ENCODE results near the gene PELI3.
"Not testable (repeated sequence)": the region's sequence is repeated elsewhere in the genome, so short reads cannot be mapped to it uniquely, and the experiment has no call there.

PELI3 gene

DNA sequence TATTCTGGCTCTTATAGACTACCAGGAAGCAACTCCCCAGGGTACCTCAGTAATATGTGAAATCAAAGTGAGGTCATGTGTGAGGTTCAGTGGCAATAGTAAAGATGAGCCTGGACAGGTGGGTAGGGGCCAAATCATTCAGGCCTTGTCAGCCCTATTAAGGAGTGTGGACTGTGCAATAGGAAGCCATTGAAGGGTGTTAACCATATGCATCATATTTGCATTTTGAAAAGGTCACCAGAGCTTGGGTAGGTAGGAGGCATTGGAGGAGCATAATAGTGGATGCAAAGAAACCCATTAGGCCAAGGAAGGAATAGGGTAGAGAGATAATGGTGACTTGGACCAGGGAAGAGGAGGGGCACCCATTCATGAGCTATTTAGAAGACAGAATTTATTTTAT lies 19.7 kb upstream of the PELI3 start:
- no peak for DNase-seq

DNA sequence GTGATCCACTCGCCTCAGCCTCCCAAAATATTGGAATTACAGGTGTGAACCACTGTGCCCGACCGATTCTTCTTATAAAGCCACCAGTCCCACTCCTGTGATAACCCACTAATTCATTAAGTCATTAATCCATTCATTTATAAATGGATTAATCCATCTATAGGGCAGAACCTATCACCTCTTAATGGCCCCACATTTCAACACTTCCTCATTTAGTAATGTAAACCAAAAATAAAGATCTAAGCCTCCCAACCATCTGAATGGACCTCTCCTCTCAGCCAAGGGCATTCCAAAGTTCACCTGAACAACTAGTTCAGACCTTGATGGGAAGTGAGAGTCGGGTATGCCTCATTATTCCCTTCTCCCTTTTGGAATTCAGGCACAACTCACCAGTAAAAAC lies 18.2 kb upstream of the PELI3 start:
- no peak for DNase-seq

GRCh38 chr11:66450560-66450959 lies 16.1 kb upstream of the PELI3 start:
- no peak for DNase-seq

- DNase-seq = no peak
Observed at GRCh38 chr11:66451663-66452062, 15.0 kb upstream of the PELI3 start.

DNA sequence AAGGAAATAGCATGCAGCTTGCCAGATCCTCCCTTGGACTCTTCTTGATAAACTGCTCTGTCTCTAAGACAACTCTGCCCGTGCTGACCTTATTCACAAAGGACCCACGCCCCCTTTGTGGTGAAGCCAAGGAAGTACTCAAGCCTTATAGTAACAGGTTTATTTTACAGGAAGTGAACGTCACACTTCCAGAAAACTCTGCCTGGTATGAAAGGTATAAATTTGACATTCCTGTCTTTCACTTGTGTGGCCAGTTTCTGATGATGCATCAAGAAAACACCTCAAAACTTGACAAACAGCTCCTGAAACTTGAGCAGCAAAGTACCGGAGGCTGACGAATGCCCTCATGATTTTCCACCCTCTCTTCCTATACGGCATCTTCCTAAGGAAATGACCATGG lies 12.5 kb upstream of the PELI3 start:
- no peak for DNase-seq

DNA sequence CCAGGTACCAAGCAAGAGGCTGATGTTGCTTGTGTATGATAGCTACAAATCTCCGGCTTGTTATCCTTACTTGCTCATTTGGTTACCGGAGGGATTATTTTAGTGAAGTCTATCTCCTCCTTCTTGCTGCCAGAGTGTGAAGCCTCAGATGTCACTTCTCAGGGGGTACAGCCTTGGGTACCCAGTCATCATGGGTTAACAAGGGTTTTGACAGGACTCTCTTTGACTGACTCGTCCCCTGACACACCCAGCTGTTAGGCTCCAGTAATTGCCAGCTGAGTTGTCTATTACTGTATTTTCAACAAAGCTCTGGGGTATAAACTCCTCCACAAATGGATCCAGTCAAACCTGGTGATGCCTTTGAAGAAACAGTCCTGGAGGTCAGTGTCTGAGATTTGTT lies 11.9 kb upstream of the PELI3 start:
- DNase-seq = no peak

GRCh38 chr11:66457826-66458225 lies 8.9 kb upstream of the PELI3 start:
- no peak for DNase-seq

- DNase-seq = no peak
Observed at GRCh38 chr11:66459138-66459778, 7.4 kb upstream of the PELI3 start.

DNA sequence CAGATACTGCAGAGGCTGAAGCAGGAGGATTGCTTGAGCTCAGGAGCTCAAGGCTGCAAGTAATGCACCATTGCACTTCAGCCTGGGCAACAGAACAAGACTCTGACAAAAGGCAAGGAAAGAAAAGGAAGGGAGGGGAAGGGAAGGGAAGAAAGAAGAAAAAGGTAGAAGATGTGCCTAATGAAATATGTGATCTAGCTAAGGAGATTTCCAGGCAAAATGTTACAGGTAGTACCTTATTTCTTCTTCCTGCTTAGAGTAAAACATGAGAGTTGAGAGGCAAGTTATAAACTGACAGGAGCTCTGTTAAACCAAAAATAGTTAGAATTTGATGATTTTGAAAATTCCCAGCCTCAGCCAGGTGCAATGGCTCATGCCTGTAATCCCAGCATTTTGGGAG lies 4.7 kb upstream of the PELI3 start:
- no peak for DNase-seq

DNA sequence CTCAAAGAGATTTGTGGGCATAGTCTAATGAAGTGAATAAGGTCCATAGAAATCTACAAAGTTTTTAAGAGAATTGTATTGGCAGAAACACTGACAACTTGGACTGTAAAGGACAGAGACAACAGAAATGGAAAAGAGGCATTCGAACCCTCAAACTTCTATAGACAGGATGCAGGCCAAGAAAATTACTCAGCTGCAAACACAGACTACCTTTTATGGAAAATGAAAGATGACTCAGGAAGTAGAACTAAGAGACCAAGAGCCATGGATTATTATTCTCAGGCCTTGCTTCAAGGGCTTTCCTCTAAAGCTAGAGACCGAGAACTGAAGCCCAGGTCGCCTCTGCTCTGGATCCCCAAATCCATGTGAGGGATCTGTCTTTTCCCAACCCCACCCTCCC lies 3.8 kb upstream of the PELI3 start:
- DNase-seq = no peak

DNA sequence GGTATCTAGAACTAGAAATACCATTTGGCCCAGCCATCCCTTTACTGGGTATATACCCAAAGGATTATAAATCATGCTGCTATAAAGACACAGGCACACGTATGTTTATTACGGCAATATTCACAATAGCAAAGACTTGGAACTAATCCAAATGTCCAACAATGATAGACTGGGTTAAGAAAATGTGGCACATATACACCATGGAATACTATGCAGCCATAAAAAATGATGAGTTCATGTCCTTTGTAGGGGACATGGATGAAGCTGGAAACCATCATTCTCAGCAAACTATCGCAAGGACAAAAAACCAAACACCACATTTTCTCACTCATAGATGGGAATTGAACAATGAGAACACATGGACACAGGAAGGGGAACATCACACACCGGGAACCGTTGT lies 2.6 kb upstream of the PELI3 start:
- not testable (repeated sequence) for DNase-seq

GRCh38 chr11:66464916-66465315 lies 1.8 kb upstream of the PELI3 start:
- DNase-seq = no peak

DNA sequence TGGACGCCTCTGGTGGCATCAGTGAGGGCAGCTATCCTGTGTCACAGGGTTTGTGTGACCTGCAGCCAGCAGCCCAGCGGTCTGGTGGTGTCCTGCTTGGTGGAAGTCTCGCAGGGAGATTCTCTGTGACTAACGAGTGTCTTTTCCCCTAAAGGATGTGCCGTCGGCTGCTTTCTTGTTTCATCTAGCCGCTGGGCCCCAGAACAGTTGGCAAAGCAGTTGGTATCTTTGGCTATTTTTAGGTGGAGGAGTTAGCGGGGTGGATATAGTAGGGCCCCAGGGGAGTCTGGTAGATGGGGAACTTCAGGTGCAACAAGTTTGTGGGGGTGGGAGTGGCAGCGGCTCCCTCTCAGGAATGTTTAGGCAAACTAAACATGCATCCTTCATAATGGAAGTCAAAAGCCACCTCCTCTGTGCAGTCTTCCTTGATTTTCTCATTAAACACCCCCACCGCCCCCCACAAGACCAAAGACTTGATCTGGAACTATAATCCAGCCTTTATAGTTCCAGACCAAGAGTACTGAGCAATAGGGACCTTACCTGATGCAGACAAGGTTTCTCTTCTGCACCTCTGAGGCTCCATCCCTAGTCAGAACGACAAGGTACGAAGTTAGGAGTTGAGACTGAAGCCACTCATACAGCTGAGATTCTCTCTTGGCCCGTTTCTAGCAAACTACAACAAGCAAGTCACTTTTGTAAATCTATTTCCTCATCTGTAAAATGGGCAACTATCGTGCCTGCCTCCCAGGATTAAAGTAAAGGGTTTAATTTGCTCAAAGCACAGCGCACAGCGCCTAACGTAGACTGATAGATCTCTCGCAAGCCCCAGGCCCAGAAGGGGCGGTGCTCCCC lies 1.1 kb upstream of the PELI3 start:
- no peak for DNase-seq

- DNase-seq = peak; percentile 41 to 48
Observed at GRCh38 chr11:66467034-66467659, 442 bp downstream of the PELI3 start.

GRCh38 chr11:66467756-66468155 lies 1.1 kb downstream of the PELI3 start:
- no peak for DNase-seq

DNA sequence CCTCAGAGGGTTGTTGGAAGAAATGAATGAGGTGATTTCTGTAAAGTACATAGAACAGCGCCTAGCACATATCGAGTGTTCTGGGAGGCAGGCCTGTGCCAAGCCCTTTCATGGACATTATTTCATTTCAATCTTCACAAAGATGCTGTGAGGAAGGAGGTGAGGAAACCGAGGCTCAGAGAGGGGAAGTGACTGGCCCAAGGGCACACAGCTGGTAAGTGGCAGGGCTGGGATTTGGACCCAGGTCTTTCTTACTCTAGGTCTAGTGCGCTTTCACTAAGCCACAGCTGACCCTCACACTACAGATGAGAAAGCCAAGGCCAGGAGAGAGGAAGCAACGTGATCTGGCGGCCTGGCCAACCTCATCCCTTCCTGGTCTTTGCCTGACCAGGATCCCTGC lies 2.0 kb downstream of the PELI3 start:
- DNase-seq = no peak

DNA sequence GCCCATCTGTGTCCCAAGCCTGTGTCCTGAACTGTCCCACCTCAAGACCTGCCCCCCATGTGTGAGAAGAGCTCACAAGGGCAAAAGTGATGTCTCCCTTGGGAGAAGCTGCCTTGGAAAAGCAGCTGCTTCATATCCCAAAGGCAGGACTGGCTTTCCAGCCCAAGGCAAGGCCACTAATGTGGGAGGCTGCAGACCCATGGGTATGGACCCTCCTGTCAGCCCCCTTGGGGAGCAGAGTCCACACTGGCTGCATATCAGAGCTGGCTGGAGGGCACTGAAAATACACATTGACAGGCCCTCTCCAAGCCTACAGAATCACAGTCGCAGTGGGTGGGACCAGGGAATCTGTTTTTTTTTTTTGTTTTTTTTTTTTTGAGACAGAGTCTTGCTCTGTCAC lies 2.7 kb downstream of the PELI3 start:
- DNase-seq = no peak

DNA sequence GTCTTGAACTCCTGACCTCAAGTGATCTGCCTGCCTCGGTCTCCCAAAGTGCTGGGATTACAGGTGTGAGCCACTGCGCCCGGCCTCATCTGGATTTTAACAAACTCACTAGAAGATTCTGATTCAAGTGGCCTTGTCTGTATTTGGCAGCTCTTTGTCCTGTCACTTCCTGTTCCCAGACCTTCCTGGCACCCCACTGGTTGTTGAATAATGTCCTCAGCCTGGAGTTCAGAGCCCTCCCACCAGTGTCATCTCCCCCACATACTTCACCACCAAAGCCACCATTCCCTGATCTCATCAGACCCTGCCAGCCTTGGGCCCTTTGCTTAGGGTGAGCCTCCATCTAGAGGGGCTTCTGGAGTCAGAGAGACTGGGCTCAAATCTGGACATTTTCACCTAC lies 3.3 kb downstream of the PELI3 start:
- DNase-seq = no peak

GRCh38 chr11:66471142-66471541 lies 4.4 kb downstream of the PELI3 start:
- no peak for DNase-seq

GRCh38 chr11:66472054-66472453 lies 5.3 kb downstream of the PELI3 start:
- DNase-seq = no peak

- DNase-seq = no peak
Observed at GRCh38 chr11:66473167-66473566, 6.5 kb downstream of the PELI3 start.

DNA sequence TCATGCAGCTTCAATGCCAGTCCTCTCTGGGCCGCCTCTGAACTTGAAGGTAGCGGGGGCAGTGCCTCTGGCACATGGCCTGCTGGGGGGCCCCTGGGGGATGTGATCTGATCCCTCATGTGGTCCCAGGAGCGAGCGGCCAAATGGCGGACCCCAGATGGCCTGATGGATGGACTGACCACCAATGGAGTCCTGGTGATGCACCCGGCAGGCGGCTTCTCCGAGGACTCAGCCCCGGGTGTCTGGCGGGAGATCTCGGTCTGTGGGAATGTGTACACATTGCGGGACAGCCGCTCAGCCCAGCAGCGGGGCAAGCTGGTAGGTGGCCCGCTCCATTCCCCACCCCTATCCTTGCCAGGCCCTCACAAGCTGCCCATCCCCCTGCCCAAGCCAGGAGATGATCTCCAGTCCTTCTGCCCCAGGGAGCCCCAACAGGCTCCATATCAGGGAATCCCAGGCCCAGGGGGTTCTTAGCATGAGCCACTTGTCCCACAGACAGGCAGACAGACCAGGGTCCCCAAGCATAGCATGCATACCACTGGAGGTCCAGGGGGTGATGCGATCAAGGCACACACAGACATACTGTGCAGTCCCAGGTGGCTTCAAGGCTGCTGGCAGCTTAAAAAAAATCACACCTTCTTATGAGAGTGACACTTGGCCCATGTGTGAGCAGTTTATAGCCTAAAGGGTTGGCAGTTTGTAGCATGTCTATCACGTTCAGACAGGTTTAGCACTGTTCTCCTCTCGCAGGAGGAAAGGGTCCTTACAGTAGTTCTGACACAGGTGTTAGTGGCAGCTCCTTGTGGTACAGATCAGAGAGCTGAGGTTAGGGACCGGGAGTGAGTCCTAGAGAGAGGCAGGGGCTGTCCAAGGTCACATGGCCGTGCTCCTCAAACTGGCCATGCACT lies 7.2 kb downstream of the PELI3 start:
- no peak for DNase-seq
